ENCODE measurements around the gene ARMC6. TPM values are rescaled to one million over a fixed set of nuclear protein-coding genes. Genes with fewer than 3 reads are reported as not detected.
"Not testable (repeated sequence)": the region's sequence is repeated elsewhere in the genome, so short reads cannot be mapped to it uniquely, and the experiment has no call there.

ARMC6 gene
- total RNA-seq, 1 donor from 2014 or later: 25.9 TPM

DNA sequence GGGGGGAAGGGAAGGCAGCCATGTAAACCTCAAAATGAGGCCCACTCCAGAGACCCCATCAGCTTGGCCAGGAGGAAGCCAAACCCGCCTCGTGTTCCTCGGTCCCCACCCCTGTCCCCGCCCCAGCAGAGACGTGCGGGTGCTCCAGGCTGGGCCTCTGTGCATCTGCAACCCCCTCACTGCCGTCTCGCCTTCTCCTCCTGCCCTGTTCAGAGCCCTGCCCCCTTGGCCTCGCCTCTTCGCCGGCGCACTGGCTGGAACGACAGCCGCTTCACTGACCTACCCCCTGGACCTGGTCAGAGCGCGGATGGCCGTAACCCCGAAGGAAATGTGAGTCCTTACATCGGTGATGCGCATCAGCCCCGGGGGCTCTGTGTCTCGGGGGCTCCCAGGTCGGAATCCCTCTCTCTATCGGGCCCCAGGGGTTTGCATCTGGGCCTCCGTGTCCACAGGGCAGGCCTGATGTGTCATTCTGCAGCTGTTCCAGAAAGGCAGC, 72.7 kb downstream of the ARMC6 start:
- Mint-ChIP-seq H3K36me3 (ENCODE audit: low read depth, unreplicated experiment) (no peaks in the 10 kb centered on the region), H3K27ac (ENCODE audit: unreplicated experiment) (peak overlapping the region; percentile 50), H3K4me3 (ENCODE audit: unreplicated experiment) (peak overlapping the region; percentile 86), H3K9me3 (ENCODE audit: unreplicated experiment) (no peaks in the 10 kb centered on the region), H3K4me1 (ENCODE audit: unreplicated experiment) (no peaks in the 10 kb centered on the region), H3K27me3 (ENCODE audit: unreplicated experiment) (peaks cover 14% of the 10 kb centered on the region)
- peak; percentile 23 for DNase-seq (ENCODE audit: low spot score)
- TF ChIP-seq, protein P1, sequence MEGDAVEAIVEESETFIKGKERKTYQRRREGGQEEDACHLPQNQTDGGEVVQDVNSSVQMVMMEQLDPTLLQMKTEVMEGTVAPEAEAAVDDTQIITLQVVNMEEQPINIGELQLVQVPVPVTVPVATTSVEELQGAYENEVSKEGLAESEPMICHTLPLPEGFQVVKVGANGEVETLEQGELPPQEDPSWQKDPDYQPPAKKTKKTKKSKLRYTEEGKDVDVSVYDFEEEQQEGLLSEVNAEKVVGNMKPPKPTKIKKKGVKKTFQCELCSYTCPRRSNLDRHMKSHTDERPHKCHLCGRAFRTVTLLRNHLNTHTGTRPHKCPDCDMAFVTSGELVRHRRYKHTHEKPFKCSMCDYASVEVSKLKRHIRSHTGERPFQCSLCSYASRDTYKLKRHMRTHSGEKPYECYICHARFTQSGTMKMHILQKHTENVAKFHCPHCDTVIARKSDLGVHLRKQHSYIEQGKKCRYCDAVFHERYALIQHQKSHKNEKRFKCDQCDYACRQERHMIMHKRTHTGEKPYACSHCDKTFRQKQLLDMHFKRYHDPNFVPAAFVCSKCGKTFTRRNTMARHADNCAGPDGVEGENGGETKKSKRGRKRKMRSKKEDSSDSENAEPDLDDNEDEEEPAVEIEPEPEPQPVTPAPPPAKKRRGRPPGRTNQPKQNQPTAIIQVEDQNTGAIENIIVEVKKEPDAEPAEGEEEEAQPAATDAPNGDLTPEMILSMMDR (IDR thresholded peaks at IDR 0.05; ENCODE audit: unreplicated experiment): no peak

DNA sequence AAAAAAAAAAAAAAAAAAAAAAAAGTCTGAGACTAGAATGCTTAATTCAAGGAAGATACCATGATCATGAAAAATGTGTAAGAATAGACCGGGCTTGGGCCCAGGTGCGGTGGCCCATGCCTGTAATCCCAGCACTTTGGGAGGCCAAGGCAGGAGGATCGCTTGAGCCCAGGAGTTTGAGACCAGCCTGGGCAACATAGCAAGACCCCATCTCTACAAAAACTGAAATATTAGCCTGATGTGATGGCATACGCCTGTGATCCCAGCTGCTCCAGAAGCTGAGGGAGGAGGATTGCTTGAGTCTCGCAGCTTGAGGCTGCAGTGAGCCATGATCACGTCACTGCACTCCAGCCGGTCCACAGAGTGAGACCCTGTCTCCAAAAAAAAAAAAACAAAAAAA, 73.5 kb downstream of the ARMC6 start:
- not testable (repeated sequence) for H3K27ac Mint-ChIP-seq (ENCODE audit: unreplicated experiment); H3K9me3 Mint-ChIP-seq (ENCODE audit: unreplicated experiment); H3K4me3 Mint-ChIP-seq (ENCODE audit: unreplicated experiment); H3K36me3 Mint-ChIP-seq (ENCODE audit: low read depth, unreplicated experiment); H3K4me1 Mint-ChIP-seq (ENCODE audit: unreplicated experiment); DNase-seq (ENCODE audit: low spot score)
- H3K27me3 Mint-ChIP-seq (ENCODE audit: unreplicated experiment): peaks cover 14% of the 10 kb centered on the region

DNA sequence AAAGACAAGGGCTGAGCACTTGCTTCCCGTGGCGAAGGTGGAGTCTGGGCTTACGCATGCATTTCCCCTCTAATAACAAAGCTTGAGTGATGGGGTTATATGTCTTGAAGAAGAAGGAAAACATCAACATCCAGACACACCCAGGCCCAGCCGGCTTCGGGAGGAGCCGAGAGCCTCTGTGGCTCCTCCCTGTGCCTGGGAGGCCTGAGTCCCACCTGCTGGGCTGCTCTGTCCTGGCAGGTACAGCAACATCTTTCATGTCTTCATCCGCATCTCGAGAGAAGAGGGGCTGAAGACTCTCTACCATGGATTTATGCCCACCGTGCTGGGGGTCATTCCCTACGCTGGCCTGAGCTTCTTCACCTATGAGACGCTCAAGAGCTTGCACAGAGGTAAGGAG, 74.3 kb downstream of the ARMC6 start:
- DNase-seq (ENCODE audit: low spot score): no peak
- H3K4me1 Mint-ChIP-seq (ENCODE audit: unreplicated experiment): no peaks in the 10 kb centered on the region
- no peak overlapping the region for H3K4me3 Mint-ChIP-seq (ENCODE audit: unreplicated experiment)
- H3K9me3 Mint-ChIP-seq (ENCODE audit: unreplicated experiment): no peaks in the 10 kb centered on the region
- no peaks in the 10 kb centered on the region for H3K36me3 Mint-ChIP-seq (ENCODE audit: low read depth, unreplicated experiment)
- H3K27ac Mint-ChIP-seq (ENCODE audit: unreplicated experiment): no peak overlapping the region
- TF ChIP-seq, protein P1 (IDR thresholded peaks at IDR 0.05; ENCODE audit: unreplicated experiment): no peak
- peaks cover 14% of the 10 kb centered on the region for H3K27me3 Mint-ChIP-seq (ENCODE audit: unreplicated experiment)

Other genes starting within 250 kb of the ARMC6 start
- not detected for gene COMP, start 242.3 kb upstream of the ARMC6 start, total RNA-seq (ENCODE audit: unreplicated experiment)
- gene UPF1, start 201.6 kb upstream of the ARMC6 start, total RNA-seq (ENCODE audit: unreplicated experiment): 69.8 TPM
- gene CERS1, start 137.4 kb upstream of the ARMC6 start, total RNA-seq (ENCODE audit: unreplicated experiment): 15.7 TPM
- gene COPE, start 114.2 kb upstream of the ARMC6 start, total RNA-seq (ENCODE audit: unreplicated experiment): 213 TPM
- 33.7 TPM for gene DDX49, start 113.9 kb upstream of the ARMC6 start, total RNA-seq (ENCODE audit: unreplicated experiment)
- gene HOMER3, start 92.4 kb upstream of the ARMC6 start, total RNA-seq (ENCODE audit: unreplicated experiment): 222 TPM
- 109 TPM for gene SUGP2, start 86 bp upstream of the ARMC6 start, total RNA-seq (ENCODE audit: unreplicated experiment)
- 7.5 TPM for gene SLC25A42, start 30.4 kb downstream of the ARMC6 start, total RNA-seq (ENCODE audit: unreplicated experiment)
- 25.1 TPM for gene TMEM161A, start 104.9 kb downstream of the ARMC6 start, total RNA-seq (ENCODE audit: unreplicated experiment)
- gene MEF2B, start 136.7 kb downstream of the ARMC6 start, total RNA-seq (ENCODE audit: unreplicated experiment): 0.97 TPM
- gene BORCS8, start 158.5 kb downstream of the ARMC6 start, total RNA-seq (ENCODE audit: unreplicated experiment): 31.3 TPM
- gene RFXANK, start 158.7 kb downstream of the ARMC6 start, total RNA-seq (ENCODE audit: unreplicated experiment): 131 TPM
- gene NR2C2AP, start 169.8 kb downstream of the ARMC6 start, total RNA-seq (ENCODE audit: unreplicated experiment): 4.3 TPM
- gene NCAN, start 178.4 kb downstream of the ARMC6 start, total RNA-seq (ENCODE audit: unreplicated experiment): 0.05 TPM
- 1.4 TPM for gene TM6SF2, start 239.7 kb downstream of the ARMC6 start, total RNA-seq (ENCODE audit: unreplicated experiment)